Peyer's patch (tissue), 4 donors: ENCODE results near the gene RFTN1.

ENCODE experiments used
- CTCF ChIP-seq, 6 experiments: fragments of 450-650 bp in 4 of 6; fragments of 200-600 bp in 2 of 6; sonication (generic) in 1 of 6; IDR thresholded peaks; one replicate each; pipeline ENCODE4 v1.5.1; 2017 to 2019; ENCODE audit warnings: antibody characterized with exemption in 6 of 6, mild to moderate bottlenecking in 3 of 6, moderate library complexity in 1 of 6
- POLR2A ChIP-seq, 2 donors: fragments of 450-650 bp; IDR thresholded peaks; one replicate each; pipeline ENCODE4 v1.5.1; 2017; ENCODE audit warnings: antibody characterized with exemption in 2 of 2, mild to moderate bottlenecking in 2 of 2, moderate library complexity in 2 of 2

- TF ChIP-seq CTCF (IDR thresholded peaks at IDR 0.05) (no peak), POLR2A (IDR thresholded peaks at IDR 0.05) (no peak)
These were observed 21.3 kb upstream of the RFTN1 start for GRCh38 chr3:16534640-16535262.
